Rectal smooth muscle tissue (tissue), 1 donor: ENCODE results near the gene IL5.
"Not testable (repeated sequence)": the region's sequence is repeated elsewhere in the genome, so short reads cannot be mapped to it uniquely, and the experiment has no call there.

Experiments used
- H3K27ac ChIP-seq: one replicate; pipeline ENCODE4 v1.7.0; 2013; ENCODE audit warnings: low read depth, low read length, inconsistent platforms
- H3K27me3 ChIP-seq: one replicate; pipeline ENCODE4 v1.7.0; 2013; ENCODE audit warnings: low read length; ENCODE audit not compliant: control insufficient read depth, insufficient read depth
- H3K36me3 ChIP-seq: one replicate; pipeline ENCODE4 v1.7.0; 2013; ENCODE audit warnings: low read length; ENCODE audit not compliant: control insufficient read depth, insufficient read depth
- H3K4me1 ChIP-seq: one replicate; pipeline ENCODE4 v1.7.0; 2013; ENCODE audit warnings: low read length; ENCODE audit not compliant: control insufficient read depth, insufficient read depth
- H3K4me3 ChIP-seq: one replicate; pipeline ENCODE4 v1.7.0; 2013; ENCODE audit warnings: low read length
- H3K9ac ChIP-seq: one replicate; pipeline ENCODE4 v1.7.0; 2013; ENCODE audit warnings: low read length

IL5 gene

GRCh38 chr5:132556763-132557477, 13.6 kb upstream of the IL5 start, which contains the start of gene RAD50:
Gene RAD50 (plus strand): TSS chr5:132556977. CDS start chr5:132557325, 348 bp downstream.
- Histone ChIP-seq H3K9ac (peak within 1 kb of the TSS; percentile 84), H3K4me3 (peak within 1 kb of the TSS; percentile 84), H3K4me1 (peaks cover 4% of the 10 kb centered on the region), H3K36me3 (peaks cover 5% of the 10 kb centered on the region), H3K27ac (peak within 1 kb of the TSS; percentile 88), H3K27me3 (no peaks in the 10 kb centered on the region)

GRCh38 chr5:132556153-132556762, 12.9 kb upstream of the IL5 start:
- H3K9ac ChIP-seq: peak overlapping the region; percentile 27
- peak overlapping the region; percentile 88 for H3K27ac ChIP-seq
- H3K4me3 ChIP-seq: peak overlapping the region; percentile 84
- peaks cover under 1% of the 10 kb centered on the region for H3K36me3 ChIP-seq
- H3K4me1 ChIP-seq: peaks cover 4% of the 10 kb centered on the region
- H3K27me3 ChIP-seq: no peaks in the 10 kb centered on the region

GRCh38 chr5:132549576-132549975, 6.3 kb upstream of the IL5 start:
- Histone ChIP-seq H3K27ac (no peak overlapping the region), H3K4me3 (no peak overlapping the region), H3K27me3 (no peaks in the 10 kb centered on the region)

GRCh38 chr5:132548834-132549233, 5.5 kb upstream of the IL5 start:
- not testable (repeated sequence) for H3K4me1 ChIP-seq, H3K36me3 ChIP-seq, H3K9ac ChIP-seq, H3K27me3 ChIP-seq, H3K27ac ChIP-seq, H3K4me3 ChIP-seq

More at GRCh38 chr5:132549576-132549975, 6.3 kb upstream of the IL5 start:
- Histone ChIP-seq H3K36me3 (no peaks in the 10 kb centered on the region), H3K4me1 (no peaks in the 10 kb centered on the region), H3K9ac (no peak overlapping the region)

- no peak overlapping the region for H3K9ac ChIP-seq
- H3K36me3 ChIP-seq: no peaks in the 10 kb centered on the region
- H3K4me3 ChIP-seq: no peak overlapping the region
- no peaks in the 10 kb centered on the region for H3K4me1 ChIP-seq
- H3K27me3 ChIP-seq: no peaks in the 10 kb centered on the region
- no peak overlapping the region for H3K27ac ChIP-seq
Observed at GRCh38 chr5:132547269-132547668, 3.9 kb upstream of the IL5 start.

- no peak overlapping the region for H3K4me3 ChIP-seq
- no peak overlapping the region for H3K9ac ChIP-seq
- no peaks in the 10 kb centered on the region for H3K27me3 ChIP-seq
- H3K4me1 ChIP-seq: no peaks in the 10 kb centered on the region
- no peaks in the 10 kb centered on the region for H3K36me3 ChIP-seq
- H3K27ac ChIP-seq: no peak overlapping the region
Observed at GRCh38 chr5:132546108-132546507, 2.8 kb upstream of the IL5 start.

- no peak overlapping the region for H3K9ac ChIP-seq
- H3K4me3 ChIP-seq: no peak overlapping the region
- no peaks in the 10 kb centered on the region for H3K27me3 ChIP-seq
- H3K36me3 ChIP-seq: no peaks in the 10 kb centered on the region
- no peaks in the 10 kb centered on the region for H3K4me1 ChIP-seq
- no peak overlapping the region for H3K27ac ChIP-seq
Observed at GRCh38 chr5:132540764-132541163, 2.6 kb downstream of the IL5 start.

- H3K36me3 ChIP-seq: no peaks in the 10 kb centered on the region
- no peak overlapping the region for H3K27ac ChIP-seq
- H3K4me3 ChIP-seq: no peak overlapping the region
- no peak overlapping the region for H3K9ac ChIP-seq
- H3K4me1 ChIP-seq: no peaks in the 10 kb centered on the region
- H3K27me3 ChIP-seq: no peaks in the 10 kb centered on the region
Observed at GRCh38 chr5:132540149-132540548, 3.2 kb downstream of the IL5 start.

- Histone ChIP-seq H3K4me1 (no peaks in the 10 kb centered on the region), H3K9ac (no peak overlapping the region), H3K36me3 (no peaks in the 10 kb centered on the region), H3K27ac (no peak overlapping the region), H3K27me3 (no peaks in the 10 kb centered on the region), H3K4me3 (no peak overlapping the region)
Observed at GRCh38 chr5:132539716-132540115, 3.6 kb downstream of the IL5 start.

- H3K9ac ChIP-seq: no peak overlapping the region
- no peaks in the 10 kb centered on the region for H3K36me3 ChIP-seq
Observed at GRCh38 chr5:132530946-132531345, 12.4 kb downstream of the IL5 start.

GRCh38 chr5:132528866-132529634, 14.3 kb downstream of the IL5 start:
- Histone ChIP-seq H3K4me1 (no peaks in the 10 kb centered on the region), H3K9ac (no peak overlapping the region), H3K27ac (no peak overlapping the region), H3K4me3 (no peak overlapping the region), H3K27me3 (no peaks in the 10 kb centered on the region), H3K36me3 (no peaks in the 10 kb centered on the region)

More at GRCh38 chr5:132530946-132531345, 12.4 kb downstream of the IL5 start:
- Histone ChIP-seq H3K4me3 (no peak overlapping the region), H3K27ac (no peak overlapping the region), H3K27me3 (no peaks in the 10 kb centered on the region), H3K4me1 (no peaks in the 10 kb centered on the region)

- no peak overlapping the region for H3K27ac ChIP-seq
- H3K4me3 ChIP-seq: no peak overlapping the region
Observed at GRCh38 chr5:132528021-132528420, 15.3 kb downstream of the IL5 start.

More at GRCh38 chr5:132528021-132528420, 15.3 kb downstream of the IL5 start:
- Histone ChIP-seq H3K9ac (no peak overlapping the region), H3K36me3 (no peaks in the 10 kb centered on the region), H3K4me1 (no peaks in the 10 kb centered on the region), H3K27me3 (no peaks in the 10 kb centered on the region)
